Endothelial cell of umbilical vein (primary cell): ENCODE data around the gene ADARB2. TPM values are rescaled to one million over a fixed set of nuclear protein-coding genes. Genes with fewer than 3 reads are reported as not detected.

ENCODE experiments used
- BruUV-seq: library from RNA; stranded (reverse); fragments of 400-500 nt; replicated peaks from 2 replicates; lab custom pipeline; 2021; lab: Mats Ljungman, UMichigan
- CTCF ChIA-PET: fragments of 300-600, 350-600 bp; sonication (Branson Sonifier 250); formaldehyde crosslinking; loops from one replicate; lab custom pipeline; 2021; ENCODE audit warnings: antibody characterized with exemption, inconsistent platforms; lab: Charles Lee
- POLR2A ChIA-PET: fragments of 300-600, 350-600 bp; sonication (Branson Sonifier 250); formaldehyde crosslinking; loops from one replicate; lab custom pipeline; 2021; ENCODE audit warnings: antibody characterized with exemption, inconsistent platforms; lab: Charles Lee
- DNase-seq: peaks from one replicate; pipeline ENCODE4 v3.0.0-alpha.2; 2011; ENCODE audit warnings: low read depth, low spot score
- FAIRE-seq: peaks from 2 replicates; lab custom pipeline; 2011; peaks lifted over from hg19 to GRCh38; lab: Jason Lieb, UNC
- H2AFZ ChIP-seq: 2 replicates; pipeline ENCODE4 v1.6.0; 2012; ENCODE audit warnings: low read depth, low read length, control low read depth, inconsistent platforms
- H3K27ac ChIP-seq: 2 replicates; pipeline ENCODE4 v1.5.1; 2011; ENCODE audit warnings: low read depth, mild to moderate bottlenecking, control low read depth, low read length, moderate library complexity; ENCODE audit not compliant: insufficient read depth
- H3K27me3 ChIP-seq, 2 experiments: 2 replicates each; pipeline versions ENCODE4 v1.6.0 to v1.6.1; 2011; ENCODE audit warnings: low read length in 2 of 2, mixed read lengths in 1 of 2; ENCODE audit not compliant: control insufficient read depth in 2 of 2, insufficient read depth in 2 of 2
- H3K36me3 ChIP-seq, 2 experiments: 2 replicates in 1 of 2; 3 replicates in 1 of 2; pipeline ENCODE4 v1.5.1; 2011; ENCODE audit warnings: low read length in 2 of 2, mild to moderate bottlenecking in 1 of 2, moderate library complexity in 1 of 2; ENCODE audit not compliant: control insufficient read depth in 2 of 2, insufficient read depth in 2 of 2; ENCODE audit errors: extremely low read depth in 1 of 2
- H3K4me1 ChIP-seq: 3 replicates; pipeline ENCODE4 v1.5.1; 2011; ENCODE audit warnings: mild to moderate bottlenecking, low read length; ENCODE audit not compliant: control insufficient read depth, insufficient read depth; ENCODE audit errors: extremely low read depth
- H3K4me2 ChIP-seq: 2 replicates; pipeline ENCODE4 v1.6.1; 2011; ENCODE audit warnings: low read length, control low read depth, mixed read lengths; ENCODE audit not compliant: insufficient read depth
- H3K4me3 ChIP-seq, 3 experiments: fragments of 200-600 bp in 1 of 3; sonication (generic), shearing (Covaris generic) in 1 of 3; replicated peaks in 1 of 3; 2 replicates each; pipeline ENCODE4 v1.5.1; 2011 to 2016; ENCODE audit warnings: control low read depth in 3 of 3, low read length in 3 of 3, mild to moderate bottlenecking in 2 of 3, inconsistent platforms in 1 of 3, low read depth in 1 of 3, moderate library complexity in 1 of 3; ENCODE audit not compliant: insufficient read depth in 1 of 3
- H3K79me2 ChIP-seq: 2 replicates; pipeline ENCODE4 v1.6.0; 2012; ENCODE audit warnings: low read length, inconsistent platforms; ENCODE audit not compliant: control insufficient read depth, insufficient read depth
- H3K9ac ChIP-seq: replicated peaks from 2 replicates; pipeline ENCODE3; 2011; ENCODE audit warnings: low read length, control low read depth; ENCODE audit not compliant: insufficient read depth; ENCODE audit errors: extremely low read depth
- H3K9me1 ChIP-seq: replicated peaks from 3 replicates; pipeline ENCODE4 v1.6.0; 2011; ENCODE audit warnings: mild to moderate bottlenecking, low read length; ENCODE audit not compliant: control insufficient read depth, insufficient read depth; ENCODE audit errors: extremely low read depth
- H3K9me3 ChIP-seq: replicated peaks from 2 replicates; pipeline ENCODE4 v1.5.1; 2012; ENCODE audit warnings: low read length, inconsistent platforms; ENCODE audit not compliant: control insufficient read depth, insufficient read depth
- H4K20me1 ChIP-seq: replicated peaks from 2 replicates; pipeline ENCODE3; 2011; ENCODE audit warnings: mild to moderate bottlenecking, low read length; ENCODE audit not compliant: control insufficient read depth, insufficient read depth; ENCODE audit errors: extremely low read depth
- POLR2A ChIP-seq: IDR thresholded peaks from 2 replicates; pipeline ENCODE4 v1.6.1; 2012; ENCODE audit warnings: low read depth, mild to moderate bottlenecking, control low read depth, low read length
- dilution Hi-C: fragments of 300-500 bp; cut with MboI; formaldehyde crosslinking; loops from one replicate; pipeline ENCODE4 v1.15.0; 2019; ENCODE audit warnings: low sequenced_read_pairs; ENCODE audit not compliant: extremely low pct_ligation_motif_present
- intact Hi-C: fragments of 100-400 bp; cut with micrococcal nuclease; formaldehyde crosslinking; loops from one replicate; pipeline ENCODE4 v1.10.0; 2022
- polyA plus RNA-seq, 4 experiments: library from polyadenylated mRNA; depleted of rRNA in 3 of 4; stranded (reverse) in 3 of 4; unstranded in 1 of 4; fragments of >200 nt; gene quantifications; 2 replicates each; pipeline versions ENCODE4 v1.2.1 to v1.2.3, GENCODE V29; 2011 to 2012; ENCODE audit warnings: missing spikeins in 1 of 4
- total RNA-seq: library from RNA; stranded (reverse); gene quantifications from 2 replicates; pipeline ENCODE4 v1.2.3, GENCODE V29; 2021
- TF ChIP-seq, protein P1 (sequence below), 2 donors: IDR thresholded peaks; 1 replicate in 1 of 2; 2 replicates in 1 of 2; pipeline ENCODE4 v1.5.1; 2011; ENCODE audit warnings: low read length in 2 of 2, mild to moderate bottlenecking in 2 of 2, moderate library complexity in 2 of 2, control low read depth in 1 of 2, inconsistent platforms in 1 of 2, low read depth in 1 of 2; ENCODE audit not compliant: insufficient read depth in 1 of 2; ENCODE audit errors: extremely low read depth in 1 of 2

The ADARB2 gene
- total and polyA plus RNA-seq, 2 donors (not counting 3 experiments of a cell fraction or from before 2014, with no cell fraction given), result not detected

DNA sequence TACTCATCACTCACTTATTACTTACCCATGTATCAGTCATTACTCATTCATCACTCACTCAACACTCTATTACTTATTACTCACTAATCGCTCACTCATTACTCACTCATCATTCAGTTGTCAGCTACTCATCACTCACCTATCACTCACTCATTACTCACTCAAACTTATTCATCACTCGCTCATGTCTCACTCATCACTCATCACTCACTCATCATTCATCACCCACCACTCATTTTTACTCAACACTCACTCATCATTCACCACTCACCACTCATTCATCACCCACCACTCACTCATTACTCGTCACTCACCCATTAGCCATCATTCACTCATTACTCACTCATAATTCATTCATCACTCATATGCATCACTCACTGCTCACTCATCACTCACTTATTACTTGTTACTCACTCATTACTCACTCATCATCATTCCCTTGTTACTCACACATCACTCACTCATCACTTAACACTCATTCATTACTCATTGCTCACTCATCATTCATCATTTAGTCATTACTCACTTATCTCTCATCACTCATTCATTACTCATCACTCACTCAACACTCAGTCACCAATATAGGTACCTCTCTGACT is 237.9 kb downstream of the ADARB2 start:
- H3K9me3 ChIP-seq, result peaks cover 5% of the 10 kb centered on the region
- POLR2A ChIA-PET, result no interaction called here
- no peak overlapping the region for H3K4me3 ChIP-seq
- dilution Hi-C loops, result no loop called here
- DNase-seq (no peak), FAIRE-seq (no peak)
- no peaks in the 10 kb centered on the region for H3K4me1 ChIP-seq
- intact Hi-C loops, result no loop called here
- no peak overlapping the region for H3K4me2 ChIP-seq
- no peaks in the 10 kb centered on the region for H3K27me3 ChIP-seq
- TF ChIP-seq, protein P1, sequence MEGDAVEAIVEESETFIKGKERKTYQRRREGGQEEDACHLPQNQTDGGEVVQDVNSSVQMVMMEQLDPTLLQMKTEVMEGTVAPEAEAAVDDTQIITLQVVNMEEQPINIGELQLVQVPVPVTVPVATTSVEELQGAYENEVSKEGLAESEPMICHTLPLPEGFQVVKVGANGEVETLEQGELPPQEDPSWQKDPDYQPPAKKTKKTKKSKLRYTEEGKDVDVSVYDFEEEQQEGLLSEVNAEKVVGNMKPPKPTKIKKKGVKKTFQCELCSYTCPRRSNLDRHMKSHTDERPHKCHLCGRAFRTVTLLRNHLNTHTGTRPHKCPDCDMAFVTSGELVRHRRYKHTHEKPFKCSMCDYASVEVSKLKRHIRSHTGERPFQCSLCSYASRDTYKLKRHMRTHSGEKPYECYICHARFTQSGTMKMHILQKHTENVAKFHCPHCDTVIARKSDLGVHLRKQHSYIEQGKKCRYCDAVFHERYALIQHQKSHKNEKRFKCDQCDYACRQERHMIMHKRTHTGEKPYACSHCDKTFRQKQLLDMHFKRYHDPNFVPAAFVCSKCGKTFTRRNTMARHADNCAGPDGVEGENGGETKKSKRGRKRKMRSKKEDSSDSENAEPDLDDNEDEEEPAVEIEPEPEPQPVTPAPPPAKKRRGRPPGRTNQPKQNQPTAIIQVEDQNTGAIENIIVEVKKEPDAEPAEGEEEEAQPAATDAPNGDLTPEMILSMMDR (IDR thresholded peaks at IDR 0.05; ENCODE audit: extremely low read depth in 1 of 2, insufficient read depth in 1 of 2, low read depth in 1 of 2, low read length in 2 of 2), result no peak
- no peak overlapping the region for H3K9ac ChIP-seq
- no peaks in the 10 kb centered on the region for H3K9me1 ChIP-seq
- no peak overlapping the region for H2AFZ ChIP-seq
- BruUV-seq, result no TSS peak
- no peaks in the 10 kb centered on the region for H4K20me1 ChIP-seq
- no peaks in the 10 kb centered on the region for H3K79me2 ChIP-seq
- CTCF ChIA-PET, result no interaction called here
- H3K36me3 ChIP-seq, result no peaks in the 10 kb centered on the region
- H3K27ac ChIP-seq, result no peak overlapping the region

DNA sequence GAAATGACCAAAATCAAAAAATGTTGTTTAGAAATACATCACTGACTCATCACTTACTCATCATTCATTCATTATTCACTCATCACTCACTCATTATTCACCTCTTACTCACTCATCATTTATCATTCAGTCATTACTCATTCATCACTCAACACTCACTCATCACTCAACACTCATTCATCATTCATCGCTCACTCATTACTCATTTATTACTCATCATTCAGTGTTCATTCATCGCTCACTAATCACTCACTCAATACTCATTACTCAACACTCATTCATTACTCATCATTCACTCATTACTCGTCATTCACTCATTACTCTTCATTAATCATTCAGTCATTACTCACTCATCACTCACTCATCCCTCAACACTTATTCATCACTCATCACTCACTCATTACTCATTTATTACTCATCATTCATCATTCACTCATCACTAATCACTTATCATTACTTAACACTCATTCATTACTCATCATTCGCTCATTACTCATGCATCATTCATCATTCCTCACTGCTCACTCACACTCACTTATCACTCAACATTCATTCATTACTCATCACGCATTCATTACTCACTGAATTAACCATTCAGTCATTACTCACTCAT is 238.5 kb downstream of the ADARB2 start:
- Histone ChIP-seq H3K9ac (no peak overlapping the region), H3K9me3 (peaks cover 5% of the 10 kb centered on the region), H2AFZ (no peak overlapping the region), H3K4me2 (no peak overlapping the region), H3K27me3 (no peaks in the 10 kb centered on the region), H3K4me1 (no peaks in the 10 kb centered on the region), H3K9me1 (no peaks in the 10 kb centered on the region), H3K36me3 (no peaks in the 10 kb centered on the region), H4K20me1 (no peaks in the 10 kb centered on the region), H3K79me2 (no peaks in the 10 kb centered on the region), H3K27ac (no peak overlapping the region), H3K4me3 (no peak overlapping the region)
- ChIA-PET POLR2A (no interaction called here), CTCF (no interaction called here)
- TF ChIP-seq POLR2A, result no peak
- dilution Hi-C loops (no loop called here), intact Hi-C loops (no loop called here)
- DNase-seq, result no peak
- FAIRE-seq, result no peak
- BruUV-seq, result no TSS peak
